ENCODE data around the gene DQX1.

The DQX1 gene

DNA sequence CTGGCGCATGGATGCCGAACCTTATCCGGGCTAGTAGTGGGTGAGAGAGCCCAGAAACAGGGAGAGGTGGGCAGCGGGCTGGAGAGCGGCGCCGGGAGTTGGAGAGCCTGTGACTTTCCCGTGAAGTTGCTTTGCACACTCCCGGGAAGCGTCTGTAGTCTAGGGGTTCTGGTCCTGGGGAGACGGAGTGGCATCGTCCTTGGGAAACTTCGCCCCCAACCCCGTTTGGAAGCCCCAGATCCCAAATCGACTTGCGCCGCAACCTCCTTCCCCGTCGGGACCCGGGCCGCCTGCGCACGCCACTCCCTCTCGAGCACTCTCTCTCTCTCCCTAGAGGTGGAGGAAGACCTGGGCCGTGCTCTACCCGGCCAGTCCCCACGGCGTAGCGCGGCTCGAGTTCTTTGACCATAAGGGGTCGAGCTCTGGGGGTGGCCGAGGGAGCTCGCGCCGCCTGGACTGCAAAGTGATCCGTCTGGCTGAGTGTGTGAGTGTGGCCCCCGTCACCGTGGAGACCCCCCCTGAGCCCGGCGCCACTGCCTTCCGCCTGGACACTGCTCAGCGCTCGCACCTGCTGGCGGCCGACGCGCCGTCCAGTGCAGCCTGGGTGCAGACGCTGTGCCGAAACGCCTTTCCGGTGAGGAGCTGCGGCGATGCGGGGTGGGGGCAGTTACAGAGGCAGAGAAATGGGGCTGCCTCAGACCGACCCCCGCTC is 28.9 kb upstream of the DQX1 start:
- peak; percentile 28 to 30 for DNase-seq

- DNase-seq, result peak; percentile 71 to 74
Measured at GRCh38 chr2:74553892-74554819, 28.1 kb upstream of the DQX1 start, which contains the start of the genes DOK1 and LOXL3. Gene DOK1 (plus strand): TSS chr2:74554720. CDS start chr2:74554755, 35 bp downstream. Gene LOXL3 (minus strand): TSS chr2:74553942. CDS start chr2:74552634, 1,308 bp downstream.

DNA sequence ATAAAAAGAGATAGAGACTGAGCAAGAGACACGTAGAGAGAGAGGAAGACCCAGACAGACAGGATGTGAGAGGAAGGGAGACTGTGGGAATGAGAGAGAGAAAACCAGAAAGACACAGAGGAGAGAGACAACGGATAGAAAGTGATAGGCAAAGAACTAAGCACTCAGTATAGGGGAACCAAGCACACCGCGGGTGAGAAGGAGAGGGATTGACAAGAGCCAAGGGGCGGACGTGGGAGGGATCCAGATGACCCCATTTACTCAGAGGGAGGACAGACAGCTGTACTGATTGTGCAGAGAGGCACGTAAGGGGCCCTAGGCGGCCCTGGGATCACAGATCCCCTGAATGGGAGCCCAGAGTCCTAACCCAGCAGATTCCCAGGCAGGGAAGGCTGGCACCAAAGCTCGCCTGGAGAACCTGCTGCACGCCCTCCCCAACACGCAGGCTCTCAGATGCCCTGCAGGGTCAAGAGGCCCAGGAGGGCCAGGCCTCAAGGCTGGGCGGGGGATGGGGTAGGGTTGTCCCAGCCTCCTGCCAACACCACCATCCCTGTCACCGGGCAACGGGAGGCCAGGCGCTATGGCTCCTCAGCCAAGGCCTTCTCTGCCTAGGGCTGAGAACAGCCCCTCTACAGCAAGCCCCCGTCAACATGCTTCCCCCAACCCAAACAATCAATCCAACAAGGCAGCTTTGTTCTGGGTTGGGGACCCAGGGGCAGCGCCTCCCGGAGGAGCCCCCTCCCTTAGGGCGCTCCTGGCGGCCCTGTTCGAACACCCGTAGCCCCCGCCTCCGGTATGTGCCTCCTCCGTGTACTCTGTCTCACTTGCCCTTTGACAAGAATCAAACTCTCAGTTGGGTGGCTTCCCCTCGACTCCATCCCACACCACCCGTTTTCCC is 27.1 kb upstream of the DQX1 start:
- DNase-seq, result no peak

- DNase-seq, result no peak
Measured at GRCh38 chr2:74551942-74552913, 26.2 kb upstream of the DQX1 start.

DNA sequence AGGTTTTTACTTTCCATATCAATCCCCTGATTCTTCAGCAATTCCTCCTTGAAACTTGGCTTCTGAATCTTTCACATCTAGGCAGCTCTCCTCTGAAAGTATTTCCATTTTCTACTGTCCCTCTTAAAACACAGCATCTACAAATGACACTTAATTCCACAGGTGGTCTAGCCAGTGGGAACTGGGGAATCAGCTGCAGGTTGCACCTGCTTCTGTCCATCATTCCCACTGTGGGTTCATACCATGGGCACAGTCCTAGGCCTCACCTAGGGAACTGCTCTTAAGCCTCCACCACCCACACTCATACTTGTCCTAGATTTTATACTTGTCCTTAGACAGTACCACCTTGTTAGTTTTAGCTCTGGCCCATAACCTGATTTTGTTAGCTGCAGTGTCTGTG is 25.5 kb upstream of the DQX1 start:
- no peak for DNase-seq

DNA sequence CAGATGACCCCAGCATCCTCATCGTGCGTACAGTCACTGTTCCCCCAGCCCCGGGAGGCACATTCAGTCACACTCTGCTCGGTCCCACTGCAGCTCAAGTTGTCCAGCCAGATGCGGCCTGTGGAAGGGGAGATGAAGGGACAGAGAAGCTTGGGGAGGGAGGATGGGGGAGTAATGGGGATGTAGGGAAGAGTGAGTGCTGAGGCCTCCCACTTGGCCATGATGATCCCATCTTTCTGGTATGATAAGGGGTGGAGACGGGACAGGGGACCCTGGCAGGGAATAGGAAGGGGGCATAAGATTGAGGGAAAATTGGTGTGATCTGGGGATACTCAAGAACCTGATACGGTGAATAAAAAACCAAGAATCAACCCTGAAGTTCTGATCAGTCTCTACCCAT is 24.2 kb upstream of the DQX1 start:
- DNase-seq, result no peak

DNA sequence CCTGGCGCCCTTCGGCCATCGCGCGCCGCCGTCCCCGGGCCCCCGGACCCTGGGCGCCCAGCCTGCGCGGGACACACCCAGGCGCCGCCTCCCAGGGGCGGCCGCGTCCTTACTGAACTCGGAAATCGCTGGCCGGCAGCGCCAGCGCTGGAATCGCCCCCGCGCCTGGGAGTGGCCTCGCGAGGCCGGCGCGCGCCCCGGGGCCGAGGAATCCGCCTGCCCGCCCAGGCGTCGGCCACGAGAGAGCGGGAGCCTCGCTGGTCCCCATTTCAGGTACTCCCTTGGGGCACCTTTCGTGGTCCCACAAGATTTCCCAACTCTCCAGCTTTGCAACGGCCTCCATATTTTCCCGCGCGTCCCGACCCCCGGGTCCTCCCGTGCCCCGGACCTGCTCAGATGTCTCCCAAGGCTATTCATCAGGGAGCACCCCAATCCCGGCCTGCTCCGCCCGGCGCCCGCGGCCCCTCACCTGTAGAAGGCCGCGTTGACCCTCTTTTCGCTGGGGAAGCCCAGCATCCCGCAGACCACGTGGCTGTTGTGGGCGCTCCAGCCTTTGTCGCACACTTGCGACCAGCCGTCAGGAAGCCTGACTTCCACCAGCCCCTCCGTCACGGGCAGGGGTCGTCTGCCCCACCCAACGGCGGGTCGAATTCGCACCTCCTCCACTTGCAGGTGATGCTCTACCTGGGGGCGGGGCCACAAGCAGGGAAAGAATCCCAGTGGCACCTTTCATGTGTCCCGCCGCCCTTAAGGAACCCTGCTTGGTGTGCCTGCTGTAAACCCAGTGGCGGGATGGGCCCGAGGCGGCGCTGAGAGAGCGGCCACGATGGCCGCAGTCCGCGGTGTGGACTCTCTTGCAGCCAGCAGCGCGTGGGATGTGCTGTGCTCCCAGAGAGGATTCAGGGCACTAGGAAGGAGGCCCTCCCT is 23.1 kb upstream of the DQX1 start:
- no peak for DNase-seq

DNA sequence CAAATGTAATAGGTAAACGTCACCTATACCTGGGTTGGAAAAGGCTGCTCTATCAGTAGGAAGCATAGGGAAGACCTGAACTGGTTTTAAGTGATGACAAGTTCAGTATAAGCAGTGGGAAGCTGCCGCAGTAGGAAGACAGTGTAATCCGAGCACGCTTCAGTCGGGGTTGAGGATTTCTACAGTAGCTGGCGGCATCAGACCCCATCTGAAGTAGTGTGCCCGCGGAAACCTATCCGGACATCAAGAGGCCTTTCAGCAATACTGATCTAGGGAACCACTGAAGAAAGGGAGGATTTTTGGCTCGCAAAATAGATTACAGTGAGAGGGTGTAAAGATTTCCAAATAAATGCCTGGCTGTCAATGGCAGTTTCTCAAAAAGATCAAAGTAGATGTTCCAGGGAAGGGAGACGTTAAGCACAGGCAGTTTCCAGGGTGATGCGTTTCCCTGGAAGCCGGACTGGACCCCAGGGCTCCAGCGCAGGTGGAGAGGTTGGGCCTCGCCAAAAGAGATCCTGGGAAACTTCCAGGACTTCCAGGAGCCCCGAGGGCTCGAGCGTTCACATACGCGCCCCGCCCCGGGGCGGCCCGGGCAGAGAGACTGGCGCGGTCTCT is 22.4 kb upstream of the DQX1 start:
- no peak for DNase-seq

DNA sequence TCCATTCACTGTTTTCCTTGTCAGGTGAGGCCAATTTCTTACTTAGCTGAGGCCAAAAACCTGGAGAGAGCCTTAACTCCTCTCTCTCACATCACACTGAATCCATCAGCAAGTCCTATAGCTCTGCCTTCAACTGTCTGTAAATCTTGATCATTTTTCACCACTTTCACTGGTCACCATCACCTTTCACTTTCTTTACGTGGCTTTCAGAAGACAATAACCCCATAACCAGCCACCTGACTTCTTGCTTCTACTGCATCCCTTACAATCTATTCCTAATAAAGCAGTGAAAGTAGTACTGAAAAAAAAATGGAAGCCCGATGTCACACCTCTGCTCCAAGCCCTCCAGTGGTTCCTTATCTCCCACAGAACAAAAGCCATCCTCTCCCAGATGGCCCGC is 20.0 kb upstream of the DQX1 start:
- no peak for DNase-seq

DNA sequence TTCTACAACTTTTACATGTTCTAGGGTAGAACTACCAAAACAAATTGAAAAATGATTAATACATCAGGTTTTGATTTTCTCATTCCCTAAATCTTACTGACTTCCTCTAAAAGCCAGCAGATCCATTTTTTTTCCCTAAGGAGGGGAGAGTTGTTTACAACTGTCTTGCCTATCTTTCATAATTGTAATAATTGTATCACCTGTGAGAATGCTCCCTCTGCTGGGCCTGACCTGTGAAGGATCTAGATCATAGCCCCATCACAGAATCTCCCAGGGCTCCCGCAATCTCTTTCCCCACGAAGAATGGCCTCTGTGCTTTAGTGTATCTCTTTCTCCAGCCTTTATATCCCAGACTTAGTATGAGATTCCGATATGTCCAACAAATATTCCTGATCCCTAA is 18.6 kb upstream of the DQX1 start:
- DNase-seq, result no peak

DNA sequence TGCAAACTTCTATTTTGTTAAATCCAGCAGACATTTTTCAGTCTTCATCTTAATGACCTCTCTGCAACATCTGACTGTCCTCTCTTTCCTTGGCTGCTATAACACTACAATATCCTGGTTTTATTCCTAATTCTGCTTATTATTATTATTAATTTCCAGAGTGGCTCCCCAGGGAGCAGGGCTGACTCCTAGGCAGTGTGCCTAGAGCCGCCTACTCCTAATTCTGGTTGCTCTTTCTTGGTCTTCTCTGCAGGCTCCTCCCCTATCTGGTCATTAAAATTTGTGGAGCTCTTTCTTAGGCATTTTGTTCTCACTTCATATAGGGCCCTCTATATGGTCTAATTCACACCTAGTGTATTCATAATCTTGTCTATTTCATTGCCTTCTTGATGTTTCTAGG is 16.9 kb upstream of the DQX1 start:
- DNase-seq, result no peak

GRCh38 chr2:74540291-74540690 is 14.3 kb upstream of the DQX1 start:
- DNase-seq, result no peak

GRCh38 chr2:74538881-74539339 is 12.9 kb upstream of the DQX1 start:
- DNase-seq, result no peak

GRCh38 chr2:74537140-74537539 is 11.1 kb upstream of the DQX1 start:
- DNase-seq, result no peak

DNA sequence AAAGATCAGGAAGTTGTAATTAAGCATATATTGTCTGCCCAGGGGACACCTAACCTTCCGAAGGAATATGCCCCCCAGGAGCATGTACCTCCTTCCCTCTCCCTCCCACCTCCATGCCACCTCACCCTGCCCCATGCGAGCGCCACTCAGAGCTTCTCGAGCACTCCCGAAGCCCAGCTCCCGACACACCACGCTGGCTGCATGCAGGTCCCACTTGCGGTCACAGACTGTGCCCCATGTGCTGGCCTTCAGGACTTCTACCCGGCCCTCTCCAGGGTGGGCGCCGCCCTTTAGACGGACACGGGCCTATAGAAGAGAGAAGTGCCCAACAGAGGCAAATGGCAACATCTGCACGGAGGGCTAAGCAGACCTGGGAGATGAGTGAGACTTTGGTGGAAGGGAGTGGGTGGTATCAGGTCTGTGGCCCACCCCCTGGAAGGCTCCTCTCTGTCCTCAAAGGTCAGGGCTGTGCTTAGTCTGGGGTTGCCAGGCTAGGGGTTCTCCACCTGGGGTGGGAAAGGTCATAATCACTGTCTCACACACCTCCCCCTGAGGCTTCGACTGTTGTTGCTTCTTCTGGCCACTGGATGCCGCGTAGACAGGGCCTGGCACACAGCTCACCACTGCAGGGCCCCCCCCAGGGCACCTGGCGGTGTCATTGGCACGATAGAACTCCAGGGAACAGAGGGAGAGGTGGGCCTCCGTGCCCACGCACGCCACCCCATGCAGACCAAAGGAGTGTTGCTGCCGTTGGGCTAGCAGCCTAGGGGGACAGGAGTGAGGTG is 10.3 kb upstream of the DQX1 start:
- no peak for DNase-seq

- no peak for DNase-seq
Measured at GRCh38 chr2:74535440-74535965, 9.5 kb upstream of the DQX1 start.

GRCh38 chr2:74534411-74534810 is 8.4 kb upstream of the DQX1 start:
- no peak for DNase-seq

DNA sequence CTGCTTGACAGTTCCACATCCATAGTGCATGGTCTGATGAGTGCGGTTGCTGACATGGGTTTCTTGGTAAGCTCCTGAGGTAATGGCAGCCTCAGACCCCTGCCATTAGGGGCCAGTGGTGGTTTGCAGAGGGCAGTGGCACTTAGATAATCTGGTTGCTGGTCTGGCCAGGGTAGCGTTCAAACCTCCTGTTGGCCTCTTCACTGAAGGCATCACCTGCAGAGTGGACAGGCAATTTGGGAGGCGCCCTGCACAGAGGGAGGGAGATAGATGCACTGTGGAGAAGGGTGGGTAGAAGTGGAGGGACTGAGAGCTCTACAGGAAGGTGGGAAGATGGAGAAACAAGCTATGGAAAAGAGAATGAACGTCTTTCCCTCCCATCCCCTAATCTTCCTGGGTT is 7.4 kb upstream of the DQX1 start:
- no peak for DNase-seq

- DNase-seq, result no peak
Measured at GRCh38 chr2:74532222-74532621, 6.2 kb upstream of the DQX1 start.

Data from activated CD4-positive, alpha-beta T cell treated with anti-CD3 and anti-CD28 coated beads, Interleukin-2, amount 50 U/mL, for 4 hours (primary cell).